OCI-LY7 (cell line): ENCODE data around the gene FHIP1A.

Source experiments
- CTCF ChIP-seq: fragments of 200-600 bp; sonication (generic); conservative IDR thresholded peaks from 2 replicates; pipeline ENCODE4 v1.5.1; 2014; ENCODE audit warnings: mild to moderate bottlenecking, antibody characterized with exemption, low read length, moderate library complexity, mixed read lengths
- EZH2phosphoT487 ChIP-seq: fragments of 200-600 bp; sonication (generic); IDR thresholded peaks from 2 replicates; pipeline ENCODE4 v1.6.1; 2018; ENCODE audit warnings: low read depth, borderline replicate concordance, mild to moderate bottlenecking, mixed run types, antibody characterized with exemption, low read length, moderate library complexity, mixed read lengths

GRCh38 chr4:151431728-151432127 lies 22.8 kb downstream of the FHIP1A start:
- TF ChIP-seq CTCF (no peak), EZH2phosphoT487 (no peak)
